GM06990 (cell line): ENCODE measurements around the gene LAPTM5.

ENCODE experiments used
- DNase-seq: peaks from one replicate; pipeline ENCODE4 v3.0.0-alpha.2; 2011; ENCODE audit not compliant: insufficient read length; ENCODE audit errors: extremely low read depth
- H3K27me3 ChIP-seq: replicated peaks from 2 replicates; pipeline ENCODE4 v1.6.0; 2011; ENCODE audit warnings: low read length; ENCODE audit not compliant: control insufficient read depth, insufficient read depth
- H3K36me3 ChIP-seq: 2 replicates; pipeline ENCODE4 v1.5.1; 2011; ENCODE audit warnings: low read length; ENCODE audit not compliant: control insufficient read depth, insufficient read depth
- H3K4me3 ChIP-seq: replicated peaks from 2 replicates; pipeline ENCODE4 v1.5.1; 2011; ENCODE audit warnings: low read depth, mild to moderate bottlenecking, control low read depth, low read length
- CTCF ChIP-seq: IDR thresholded peaks from 2 replicates; pipeline ENCODE4 v1.5.1; 2011; ENCODE audit warnings: low read length, control low read depth, mild to moderate bottlenecking, inconsistent platforms; ENCODE audit not compliant: insufficient read depth, poor library complexity, severe bottlenecking

Gene LAPTM5

GRCh38 chr1:30724175-30724574 is 33.4 kb downstream of the LAPTM5 start:
- Histone ChIP-seq H3K36me3 (peaks cover 3% of the 10 kb centered on the region; the same call in 1 of the 2 replicates), H3K27me3 (no peaks in the 10 kb centered on the region), H3K4me3 (no peak overlapping the region)
- peak; percentile 37 for TF ChIP-seq CTCF
- DNase-seq: no peak

DNA sequence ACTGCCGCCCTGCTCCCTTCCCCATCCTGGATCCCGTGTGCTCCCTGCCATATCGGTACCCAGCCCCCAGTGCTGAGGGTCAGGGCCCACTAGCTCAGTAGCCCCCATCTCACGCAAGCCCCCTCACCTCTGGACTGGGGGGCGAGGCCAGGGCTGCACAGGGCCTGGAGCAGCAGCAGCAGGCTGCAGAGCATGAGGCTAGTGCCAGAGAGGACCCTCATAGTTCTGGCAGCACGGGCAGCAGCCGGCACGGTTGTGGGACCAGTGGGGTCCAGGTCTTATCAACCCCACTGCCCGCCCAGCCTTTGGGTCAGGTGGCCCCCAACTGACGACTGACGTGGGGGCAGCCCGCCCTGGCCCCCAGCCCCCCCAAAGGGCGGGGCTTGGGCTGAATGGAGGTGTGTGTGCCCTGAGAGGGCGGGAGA is 34.2 kb downstream of the LAPTM5 start, which contains the start of gene MATN1:
TSS of gene MATN1 (minus strand) at position 255 of the 425 bp plus-strand sequence. CDS start at position 221, 34 bp downstream.
- Histone ChIP-seq H3K4me3 (no peak within 1 kb of the TSS), H3K27me3 (no peaks in the 10 kb centered on the region), H3K36me3 (peaks cover 3% of the 10 kb centered on the region; the same call in 1 of the 2 replicates)
- no peak for DNase-seq
- TF ChIP-seq CTCF: no peak

- Histone ChIP-seq H3K36me3 (peaks cover 3% of the 10 kb centered on the region; the same call in 1 of the 2 replicates), H3K27me3 (no peaks in the 10 kb centered on the region), H3K4me3 (no peak overlapping the region)
- TF ChIP-seq CTCF: peak; percentile 21
- no peak for DNase-seq
Observed at GRCh38 chr1:30721812-30722537, 35.6 kb downstream of the LAPTM5 start.

GRCh38 chr1:30721341-30721793 is 36.2 kb downstream of the LAPTM5 start:
- DNase-seq: no peak
- Histone ChIP-seq H3K4me3 (no peak overlapping the region), H3K36me3 (peaks cover 3% of the 10 kb centered on the region; the same call in 1 of the 2 replicates), H3K27me3 (no peaks in the 10 kb centered on the region)
- TF ChIP-seq CTCF: no peak

- Histone ChIP-seq H3K4me3 (no peak overlapping the region), H3K27me3 (no peaks in the 10 kb centered on the region), H3K36me3 (peaks cover 3% of the 10 kb centered on the region; the same call in 1 of the 2 replicates)
- no peak for DNase-seq
- TF ChIP-seq CTCF: no peak
Observed at GRCh38 chr1:30720271-30721223, 37.0 kb downstream of the LAPTM5 start.
